IPS-15b (cell line): ENCODE data around the gene CDH23.

Experiments used
- H3K27me3 ChIP-seq: one replicate; pipeline ENCODE4 v1.6.1; 2013; ENCODE audit warnings: low read length; ENCODE audit not compliant: control insufficient read depth, insufficient read depth
- H3K36me3 ChIP-seq: one replicate; pipeline ENCODE4 v1.6.1; 2013; ENCODE audit warnings: low read length; ENCODE audit not compliant: control insufficient read depth, insufficient read depth
- H3K4me1 ChIP-seq: one replicate; pipeline ENCODE4 v1.6.1; 2013; ENCODE audit warnings: mild to moderate bottlenecking, low read length; ENCODE audit not compliant: control insufficient read depth, insufficient read depth
- H3K4me3 ChIP-seq: one replicate; pipeline ENCODE4 v1.5.1; 2013; ENCODE audit warnings: low read depth, low read length
- H3K9ac ChIP-seq: one replicate; pipeline ENCODE4 v1.6.1; 2013; ENCODE audit warnings: low read depth, mild to moderate bottlenecking, low read length
- H3K9me3 ChIP-seq: one replicate; pipeline ENCODE4 v1.6.1; 2013; ENCODE audit warnings: mild to moderate bottlenecking, low read length; ENCODE audit not compliant: control insufficient read depth, insufficient read depth

The CDH23 gene

GRCh38 chr10:71776481-71776925 lies 379.8 kb downstream of the CDH23 start:
- no peaks in the 10 kb centered on the region for H3K36me3 ChIP-seq

DNA sequence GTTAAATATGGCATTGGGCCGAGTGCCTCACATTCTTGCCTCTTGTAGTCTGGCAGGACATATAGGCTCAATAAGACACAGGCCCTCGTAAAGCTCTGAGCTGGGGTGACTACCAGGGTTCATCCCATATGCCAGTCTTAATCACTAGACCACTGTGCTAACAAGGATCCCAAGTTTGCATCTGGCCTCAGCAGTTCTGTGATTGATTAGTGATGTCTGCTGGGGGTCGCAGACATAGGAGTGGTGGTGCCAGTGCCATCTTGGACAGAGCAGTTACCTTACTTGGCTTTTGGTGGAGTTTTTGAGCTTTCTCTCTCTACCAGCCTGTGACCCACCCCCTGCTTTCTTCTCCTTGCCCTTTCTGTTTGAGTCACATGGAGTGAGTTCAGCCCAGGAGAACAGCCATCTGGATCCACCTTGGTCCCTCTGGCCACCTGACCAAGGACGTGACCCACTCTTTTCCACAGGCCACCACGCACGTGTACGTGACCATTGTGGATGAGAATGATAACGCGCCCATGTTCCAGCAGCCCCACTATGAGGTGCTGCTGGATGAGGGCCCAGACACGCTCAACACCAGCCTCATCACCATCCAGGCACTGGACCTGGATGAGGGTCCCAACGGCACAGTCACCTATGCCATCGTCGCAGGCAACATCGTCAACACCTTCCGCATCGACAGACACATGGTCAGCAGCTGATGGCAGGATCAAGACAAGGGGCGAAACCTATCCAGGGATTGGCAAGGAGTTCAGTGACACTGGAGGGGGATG lies 380.7 kb downstream of the CDH23 start:
- Histone ChIP-seq H3K4me1 (no peaks in the 10 kb centered on the region), H3K36me3 (no peaks in the 10 kb centered on the region), H3K27me3 (peaks cover 21% of the 10 kb centered on the region), H3K9ac (no peak overlapping the region), H3K9me3 (no peaks in the 10 kb centered on the region), H3K4me3 (no peak overlapping the region)

More at GRCh38 chr10:71776481-71776925, 379.8 kb downstream of the CDH23 start:
- no peaks in the 10 kb centered on the region for H3K4me1 ChIP-seq
- H3K9me3 ChIP-seq, result no peaks in the 10 kb centered on the region
- no peak overlapping the region for H3K9ac ChIP-seq
- peaks cover 29% of the 10 kb centered on the region for H3K27me3 ChIP-seq
- no peak overlapping the region for H3K4me3 ChIP-seq

DNA sequence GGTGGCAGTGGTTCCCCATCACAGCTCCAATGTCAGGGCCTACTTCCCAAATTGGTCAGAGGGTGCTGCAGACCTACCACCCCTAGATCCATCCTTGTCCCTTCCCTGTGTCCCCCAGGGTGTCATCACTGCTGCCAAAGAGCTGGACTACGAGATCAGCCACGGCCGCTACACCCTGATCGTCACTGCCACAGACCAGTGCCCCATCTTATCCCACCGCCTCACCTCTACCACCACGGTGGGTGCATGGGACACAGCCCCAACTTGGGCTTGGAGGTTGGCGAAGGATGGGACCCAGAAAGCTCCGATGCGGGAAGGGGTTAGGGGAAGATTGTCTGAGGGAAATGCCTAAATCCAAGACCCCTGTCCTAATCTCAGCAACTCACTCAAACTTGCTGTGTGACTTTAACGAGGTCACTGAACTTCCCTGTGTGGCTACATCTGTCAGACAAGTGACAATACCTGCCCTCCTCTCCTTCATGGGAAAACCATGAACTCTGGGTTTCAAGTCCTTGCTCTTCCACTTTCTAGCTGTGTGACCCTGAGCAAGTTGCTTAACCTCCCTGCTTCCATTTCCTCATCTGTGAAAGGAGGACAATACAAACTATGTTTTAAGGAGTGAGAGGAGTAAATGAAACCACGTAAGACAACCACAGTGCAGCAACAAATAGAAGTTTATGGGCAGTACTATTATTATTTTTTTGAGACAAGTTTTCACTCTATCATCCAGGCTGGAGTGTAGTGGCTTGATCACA lies 381.5 kb downstream of the CDH23 start:
- Histone ChIP-seq H3K36me3 (no peaks in the 10 kb centered on the region), H3K9me3 (no peaks in the 10 kb centered on the region), H3K4me1 (peaks cover 4% of the 10 kb centered on the region), H3K4me3 (no peak overlapping the region), H3K9ac (no peak overlapping the region), H3K27me3 (peaks cover 14% of the 10 kb centered on the region)

DNA sequence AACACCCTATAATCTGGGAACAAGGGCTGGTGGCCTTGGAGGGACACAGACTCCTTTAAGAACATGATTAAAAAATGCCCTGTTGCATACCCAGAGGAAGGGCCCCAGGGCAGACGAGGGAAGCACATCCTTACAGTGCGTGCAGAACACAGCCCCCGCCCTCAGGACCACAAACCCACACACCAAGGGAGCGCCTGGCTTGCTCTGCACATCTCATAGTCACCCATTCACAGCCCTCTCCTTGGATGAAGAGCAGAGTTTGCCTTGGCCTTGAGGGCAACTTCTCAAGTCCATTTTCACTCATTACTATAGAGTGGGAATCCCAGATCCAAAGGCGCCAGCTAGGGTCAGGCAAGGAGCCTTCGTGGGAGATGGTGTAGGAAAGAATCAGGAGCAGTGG lies 382.9 kb downstream of the CDH23 start:
- Histone ChIP-seq H3K36me3 (no peaks in the 10 kb centered on the region), H3K9ac (no peak overlapping the region), H3K27me3 (peaks cover 5% of the 10 kb centered on the region), H3K9me3 (no peaks in the 10 kb centered on the region), H3K4me3 (no peak overlapping the region), H3K4me1 (peaks cover 4% of the 10 kb centered on the region)

GRCh38 chr10:71780156-71780555 lies 383.4 kb downstream of the CDH23 start:
- peaks cover 4% of the 10 kb centered on the region for H3K4me1 ChIP-seq

DNA sequence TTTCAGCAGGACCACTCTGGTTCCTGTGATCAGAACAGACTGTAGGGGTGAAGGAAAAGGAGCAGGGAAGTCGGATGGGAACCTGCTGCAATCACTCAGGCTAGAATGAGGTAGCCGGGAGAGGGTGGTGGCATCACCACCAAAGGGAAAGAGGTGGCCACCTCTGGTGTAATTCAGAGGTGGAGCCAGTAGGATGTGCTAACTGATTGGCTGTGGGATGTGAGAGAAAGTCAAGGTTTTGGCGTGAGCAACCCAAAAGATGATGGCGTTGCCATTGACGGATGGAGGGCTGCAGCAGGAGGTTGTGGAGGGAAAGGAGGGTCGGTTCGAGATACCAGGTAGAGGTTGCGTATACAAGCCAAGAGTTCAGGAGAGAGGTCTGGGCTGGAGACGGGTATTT lies 384.0 kb downstream of the CDH23 start:
- Histone ChIP-seq H3K9me3 (no peaks in the 10 kb centered on the region), H3K36me3 (no peaks in the 10 kb centered on the region)

More at GRCh38 chr10:71780156-71780555, 383.4 kb downstream of the CDH23 start:
- Histone ChIP-seq H3K9ac (no peak overlapping the region), H3K4me3 (no peak overlapping the region), H3K27me3 (peaks cover 5% of the 10 kb centered on the region), H3K36me3 (no peaks in the 10 kb centered on the region), H3K9me3 (no peaks in the 10 kb centered on the region)

DNA sequence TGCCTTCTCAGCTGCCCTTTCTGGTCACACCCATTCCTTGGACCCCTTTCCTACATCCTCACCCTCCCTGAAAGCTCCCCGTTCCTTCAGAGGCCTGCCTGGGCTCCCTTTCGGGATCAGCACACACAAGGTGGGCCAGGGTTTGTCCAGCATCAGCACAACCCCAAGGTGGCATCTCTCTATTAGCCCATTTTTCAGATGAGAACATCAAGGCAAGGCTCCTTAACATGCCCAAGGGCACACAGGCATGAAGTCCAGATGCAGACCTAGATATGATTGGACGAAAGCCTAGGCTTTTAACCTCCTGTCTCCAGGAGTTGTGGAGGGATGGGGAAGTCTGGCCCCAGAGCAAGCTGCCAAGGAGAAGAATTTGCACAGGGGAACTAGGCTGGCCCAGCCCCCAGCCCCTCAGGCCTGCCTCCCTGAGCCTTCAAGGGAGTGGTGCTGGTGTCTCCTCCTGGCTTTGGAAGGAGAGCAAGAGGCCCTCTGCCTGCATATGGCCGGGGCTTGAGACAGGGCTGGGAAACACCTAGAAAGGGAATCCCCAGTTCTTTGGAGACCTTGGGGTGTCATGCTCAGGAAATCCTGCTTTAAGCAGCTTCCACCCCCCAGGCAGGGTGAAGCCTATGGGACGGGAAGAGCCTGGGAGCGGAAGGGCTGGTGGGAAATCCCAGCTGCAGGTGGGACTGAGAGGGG lies 385.6 kb downstream of the CDH23 start:
- H3K36me3 ChIP-seq, result no peaks in the 10 kb centered on the region
- H3K9me3 ChIP-seq, result no peaks in the 10 kb centered on the region
- no peak overlapping the region for H3K9ac ChIP-seq
- H3K4me1 ChIP-seq, result peaks cover 4% of the 10 kb centered on the region
- H3K27me3 ChIP-seq, result peaks cover 2% of the 10 kb centered on the region
- H3K4me3 ChIP-seq, result no peak overlapping the region

More for the DNA sequence above, 384.0 kb downstream of the CDH23 start:
- peaks cover 4% of the 10 kb centered on the region for H3K4me1 ChIP-seq
- H3K9ac ChIP-seq, result no peak overlapping the region
- H3K4me3 ChIP-seq, result no peak overlapping the region
- peaks cover 2% of the 10 kb centered on the region for H3K27me3 ChIP-seq

DNA sequence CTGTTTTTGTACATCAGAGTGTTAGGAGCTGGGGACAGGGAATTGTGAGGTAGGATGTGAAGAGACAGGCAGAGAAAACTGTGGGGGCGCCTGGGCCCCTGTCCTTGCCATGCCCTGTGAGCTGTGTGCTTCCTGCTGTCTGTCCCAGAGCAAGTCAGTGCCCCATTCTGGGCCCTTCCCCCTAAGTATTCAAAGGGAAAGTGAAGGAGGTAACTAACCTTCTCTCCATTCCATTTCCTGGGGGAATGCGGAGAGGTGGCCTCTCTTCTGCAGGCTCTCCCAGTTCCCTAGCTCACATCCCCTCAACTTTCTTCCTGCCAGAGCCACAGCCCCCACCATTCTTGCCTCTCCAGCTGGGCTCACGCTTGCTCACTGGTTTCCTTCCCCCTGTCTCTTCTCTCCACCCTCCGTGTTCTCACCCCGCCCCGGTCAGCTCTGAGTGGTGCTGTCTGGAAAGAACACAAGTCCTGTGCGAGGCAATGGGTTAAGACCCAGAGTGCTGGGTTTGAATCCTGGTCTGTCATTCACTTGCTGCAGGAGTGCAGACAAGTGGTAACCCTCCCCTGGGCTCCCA lies 386.3 kb downstream of the CDH23 start:
- H3K36me3 ChIP-seq, result no peaks in the 10 kb centered on the region
- H3K4me3 ChIP-seq, result no peak overlapping the region
- peaks cover 2% of the 10 kb centered on the region for H3K27me3 ChIP-seq
- H3K9me3 ChIP-seq, result no peaks in the 10 kb centered on the region
- no peak overlapping the region for H3K9ac ChIP-seq
- H3K4me1 ChIP-seq, result peaks cover 4% of the 10 kb centered on the region

DNA sequence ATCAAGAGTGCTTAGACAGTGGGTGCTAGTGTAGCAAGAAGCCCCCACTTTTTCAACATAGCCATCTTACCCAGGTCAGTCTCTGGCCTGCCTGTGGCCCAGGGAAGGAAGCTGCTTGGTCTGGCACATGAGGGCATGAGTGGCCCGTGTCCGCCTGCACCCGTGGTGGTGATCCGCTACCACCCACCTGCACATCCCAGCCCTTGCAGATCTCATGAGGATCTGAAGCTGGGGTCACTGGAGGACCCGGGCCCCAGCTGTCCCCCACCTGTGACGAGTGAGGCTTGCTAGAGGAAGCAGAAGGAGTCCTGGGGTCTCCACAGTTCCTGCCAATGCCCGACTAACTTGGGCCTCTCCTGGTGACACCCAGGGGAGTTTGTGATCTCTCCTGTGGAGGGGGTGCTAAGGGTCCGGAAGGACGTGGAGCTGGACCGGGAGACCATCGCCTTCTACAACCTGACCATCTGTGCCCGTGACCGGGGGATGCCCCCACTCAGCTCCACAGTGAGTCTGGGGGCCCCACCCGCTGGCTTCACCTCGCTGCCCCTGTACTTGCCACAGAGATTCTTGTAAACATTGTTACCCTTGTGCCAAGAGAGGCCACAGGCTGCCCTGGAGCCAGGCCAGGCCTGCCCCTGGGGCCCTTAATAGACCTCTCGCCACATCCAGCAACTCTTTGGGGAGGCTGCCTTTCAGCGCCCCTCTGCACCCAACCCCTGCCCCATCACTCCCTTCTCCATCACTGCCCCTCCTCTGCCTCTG lies 387.4 kb downstream of the CDH23 start:
- no peak overlapping the region for H3K4me3 ChIP-seq
- H3K36me3 ChIP-seq, result no peaks in the 10 kb centered on the region
- H3K9ac ChIP-seq, result no peak overlapping the region
- no peaks in the 10 kb centered on the region for H3K9me3 ChIP-seq
- H3K27me3 ChIP-seq, result no peaks in the 10 kb centered on the region
- peaks cover 4% of the 10 kb centered on the region for H3K4me1 ChIP-seq

DNA sequence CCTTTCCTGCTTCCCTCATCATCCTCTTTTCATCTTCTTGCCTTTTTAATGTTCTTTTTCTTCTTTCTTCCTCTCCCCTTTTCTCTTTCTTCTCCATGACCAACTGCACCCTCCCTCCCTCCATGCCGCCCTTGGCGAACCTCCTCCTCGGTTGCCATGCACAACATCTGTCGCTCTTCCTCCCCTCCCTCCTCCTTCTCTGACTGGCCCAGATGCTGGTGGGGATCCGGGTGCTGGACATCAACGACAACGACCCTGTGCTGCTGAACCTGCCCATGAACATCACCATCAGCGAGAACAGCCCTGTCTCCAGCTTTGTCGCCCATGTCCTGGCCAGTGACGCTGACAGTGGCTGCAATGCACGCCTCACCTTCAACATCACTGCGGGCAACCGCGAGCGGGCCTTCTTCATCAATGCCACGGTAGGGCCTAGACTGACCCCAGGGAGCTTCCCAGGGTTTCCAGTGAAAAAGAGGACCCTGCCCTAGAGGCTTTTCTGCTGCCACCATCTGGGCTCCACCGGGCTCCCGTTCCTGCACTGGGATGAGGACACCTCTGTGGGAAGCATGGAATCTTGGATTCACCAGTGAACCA lies 388.1 kb downstream of the CDH23 start:
- H3K27me3 ChIP-seq, result no peaks in the 10 kb centered on the region
- H3K4me1 ChIP-seq, result peaks cover 4% of the 10 kb centered on the region
- no peaks in the 10 kb centered on the region for H3K9me3 ChIP-seq
- H3K4me3 ChIP-seq, result no peak overlapping the region
- no peak overlapping the region for H3K9ac ChIP-seq
- no peaks in the 10 kb centered on the region for H3K36me3 ChIP-seq
